ENCODE measurements around the gene IGFBP4. TPM values are rescaled to one million over a fixed set of nuclear protein-coding genes. Genes with fewer than 3 reads are reported as not detected.
A peak's percentile ranks its signal among the peaks of the same experiment; 100 is the strongest.

The IGFBP4 gene
- total RNA-seq, 4 donors from 2014 or later: 98.4 to 302 (median 166) TPM

- WGBS, 2 donors (ENCODE audit: low coverage in 1 of 2): 25 to 60% methylated on average over 1 to 17 of the region's 17 CpGs
- intact Hi-C loops (cut with DNase I; ENCODE audit: low total_unique reads): no loop called here
- peak overlapping the region; percentile 79 to 86 (median 82) for H3K27ac ChIP-seq
- peaks cover 17 to 46% (median 40%) of the 10 kb centered on the region in 4 donors for H3K4me1 ChIP-seq
- H3K36me3 ChIP-seq: no peaks in the 10 kb centered on the region
- TF ChIP-seq POLR2A (IDR thresholded peaks at IDR 0.05) (peak; percentile 25), CTCF (IDR thresholded peaks at IDR 0.05) (peak in 1 of 5 experiments; percentile 20), POLR2AphosphoS5 (IDR thresholded peaks at IDR 0.05) (peak; percentile 53 to 60 (median 55)), EP300 (IDR thresholded peaks at IDR 0.05; ENCODE audit: low read depth) (no peak)
- no peaks in the 10 kb centered on the region for H3K9me3 ChIP-seq
- in situ Hi-C loops (cut with MboI; ENCODE audit: low pct_ligation_motif_present in 1 of 4, low pct_unique_long_range_greater_than_20kb in 1 of 4, low sequenced_read_pairs in 3 of 4): no loop called here
- H3K27me3 ChIP-seq: no peaks in the 10 kb centered on the region
- peak; percentile 92 for DNase-seq
- H3K4me3 ChIP-seq: peak overlapping the region in 3 of 4 donors; percentile 7 to 33 (median 20)
Measured at GRCh38 chr17:40499551-40500189, 56.4 kb downstream of the IGFBP4 start.

GRCh38 chr17:40500190-40500589 is 56.9 kb downstream of the IGFBP4 start:
- Histone ChIP-seq H3K27ac (peak overlapping the region; percentile 79 to 86 (median 82)), H3K4me1 (peaks cover 17 to 46% (median 40%) of the 10 kb centered on the region in 4 donors), H3K4me3 (no peak overlapping the region), H3K36me3 (no peaks in the 10 kb centered on the region), H3K27me3 (no peaks in the 10 kb centered on the region), H3K9me3 (no peaks in the 10 kb centered on the region)
- intact Hi-C loops (cut with DNase I; ENCODE audit: low total_unique reads) (no loop called here), in situ Hi-C loops (cut with MboI; ENCODE audit: low pct_ligation_motif_present in 1 of 4, low pct_unique_long_range_greater_than_20kb in 1 of 4, low sequenced_read_pairs in 3 of 4) (no loop called here)
- WGBS, 2 donors (ENCODE audit: low coverage in 1 of 2): 80 to 81% methylated on average over 1 to 11 of the region's 11 CpGs
- DNase-seq: no peak
- no peak for TF ChIP-seq POLR2A (IDR thresholded peaks at IDR 0.05)
- no peak for TF ChIP-seq CTCF (IDR thresholded peaks at IDR 0.05)

GRCh38 chr17:40500709-40501108 is 57.5 kb downstream of the IGFBP4 start:
- Histone ChIP-seq H3K4me1 (peaks cover 17 to 46% (median 40%) of the 10 kb centered on the region in 4 donors), H3K9me3 (no peaks in the 10 kb centered on the region), H3K27ac (peak overlapping the region in 3 of 4 donors; percentile 79 to 86 (median 82)), H3K27me3 (no peaks in the 10 kb centered on the region), H3K4me3 (no peak overlapping the region), H3K36me3 (no peaks in the 10 kb centered on the region)
- intact Hi-C loops (cut with DNase I; ENCODE audit: low total_unique reads) (no loop called here), in situ Hi-C loops (cut with MboI; ENCODE audit: low pct_ligation_motif_present in 1 of 4, low pct_unique_long_range_greater_than_20kb in 1 of 4, low sequenced_read_pairs in 3 of 4) (no loop called here)
- DNase-seq: no peak
- WGBS, 2 donors (ENCODE audit: low coverage in 1 of 2): 90% methylated on average over 10 of the region's 10 CpGs; no CpG with 5 or more reads in 1 of the 2 donors
- TF ChIP-seq EP300 (IDR thresholded peaks at IDR 0.05; ENCODE audit: low read depth) (no peak), POLR2AphosphoS5 (IDR thresholded peaks at IDR 0.05) (no peak), CTCF (IDR thresholded peaks at IDR 0.05) (no peak), POLR2A (IDR thresholded peaks at IDR 0.05) (no peak)

- peak within 1 kb of the TSS in 3 of 4 donors; percentile 79 to 86 (median 82) for H3K27ac ChIP-seq
- peak; percentile 86 for DNase-seq
- no peaks in the 10 kb centered on the region for H3K36me3 ChIP-seq
- peaks cover 17 to 46% (median 40%) of the 10 kb centered on the region in 4 donors for H3K4me1 ChIP-seq
- 50 to 60% methylated on average over 1 to 7 of the region's 7 CpGs for WGBS, 2 donors (ENCODE audit: low coverage in 1 of 2)
- TF ChIP-seq POLR2A (IDR thresholded peaks at IDR 0.05): peak; percentile 60
- TF ChIP-seq EP300 (IDR thresholded peaks at IDR 0.05; ENCODE audit: low read depth): no peak
- TF ChIP-seq CTCF (IDR thresholded peaks at IDR 0.05): no peak
- TF ChIP-seq POLR2AphosphoS5 (IDR thresholded peaks at IDR 0.05): peak; percentile 60 to 67 (median 65)
- no peak within 1 kb of the TSS for H3K4me3 ChIP-seq
- in situ Hi-C loops (cut with MboI; ENCODE audit: low pct_ligation_motif_present in 1 of 4, low pct_unique_long_range_greater_than_20kb in 1 of 4, low sequenced_read_pairs in 3 of 4) (no loop called here), intact Hi-C loops (cut with DNase I; ENCODE audit: low total_unique reads) (no loop called here)
- no peaks in the 10 kb centered on the region for H3K27me3 ChIP-seq
- H3K9me3 ChIP-seq: no peaks in the 10 kb centered on the region
Measured at GRCh38 chr17:40501499-40501911, 58.3 kb downstream of the IGFBP4 start, which contains the start of gene TNS4. TNS4 (minus strand) TSS chr17:40501623; CDS start chr17:40496425, 5,198 bp downstream.
